Measurements from ENCODE around the gene COX4I1. TPM values are rescaled to one million over a fixed set of nuclear protein-coding genes. Genes with fewer than 3 reads are reported as not detected.

COX4I1 gene
- polyA plus RNA-seq, 1 experiment, result 828 TPM

DNA sequence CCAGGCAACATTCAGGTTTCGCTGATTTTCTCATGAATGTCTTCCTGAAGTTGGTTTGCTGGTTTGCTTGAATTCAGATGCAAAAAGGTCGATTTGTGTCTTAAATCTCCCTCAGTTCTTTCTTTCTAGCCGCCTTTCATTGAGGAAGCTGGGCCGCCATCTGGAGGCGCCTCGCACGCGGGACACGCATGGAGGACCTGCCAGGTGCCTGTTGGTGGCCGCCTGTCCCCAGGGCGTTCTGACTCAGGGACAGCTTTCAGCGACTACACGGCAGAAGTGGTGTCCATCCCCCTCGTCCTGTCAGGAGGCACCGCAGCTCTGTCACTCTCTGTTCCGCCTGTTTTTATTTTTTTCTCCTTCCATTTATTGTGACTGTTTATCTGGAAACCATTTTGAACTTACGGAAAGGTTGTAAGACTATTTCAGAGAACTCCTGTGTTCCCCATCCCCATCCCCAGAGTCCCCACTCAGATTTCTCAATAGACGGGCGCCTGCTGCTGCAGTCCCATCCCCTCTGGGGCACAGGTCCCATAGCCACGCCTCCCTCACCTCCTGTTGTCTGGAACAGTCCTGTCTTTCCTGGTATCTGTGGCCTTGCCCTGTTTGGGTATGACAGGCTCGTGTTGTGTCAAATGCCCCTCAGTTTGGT, 33.2 kb downstream of the COX4I1 start:
- TF ChIP-seq, protein P1, sequence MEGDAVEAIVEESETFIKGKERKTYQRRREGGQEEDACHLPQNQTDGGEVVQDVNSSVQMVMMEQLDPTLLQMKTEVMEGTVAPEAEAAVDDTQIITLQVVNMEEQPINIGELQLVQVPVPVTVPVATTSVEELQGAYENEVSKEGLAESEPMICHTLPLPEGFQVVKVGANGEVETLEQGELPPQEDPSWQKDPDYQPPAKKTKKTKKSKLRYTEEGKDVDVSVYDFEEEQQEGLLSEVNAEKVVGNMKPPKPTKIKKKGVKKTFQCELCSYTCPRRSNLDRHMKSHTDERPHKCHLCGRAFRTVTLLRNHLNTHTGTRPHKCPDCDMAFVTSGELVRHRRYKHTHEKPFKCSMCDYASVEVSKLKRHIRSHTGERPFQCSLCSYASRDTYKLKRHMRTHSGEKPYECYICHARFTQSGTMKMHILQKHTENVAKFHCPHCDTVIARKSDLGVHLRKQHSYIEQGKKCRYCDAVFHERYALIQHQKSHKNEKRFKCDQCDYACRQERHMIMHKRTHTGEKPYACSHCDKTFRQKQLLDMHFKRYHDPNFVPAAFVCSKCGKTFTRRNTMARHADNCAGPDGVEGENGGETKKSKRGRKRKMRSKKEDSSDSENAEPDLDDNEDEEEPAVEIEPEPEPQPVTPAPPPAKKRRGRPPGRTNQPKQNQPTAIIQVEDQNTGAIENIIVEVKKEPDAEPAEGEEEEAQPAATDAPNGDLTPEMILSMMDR (IDR thresholded peaks at IDR 0.05; ENCODE audit: low read depth, low read length), result no peak
- DNase-seq (ENCODE audit: low read depth, low spot score), result no peak
- peaks cover 23% of the 10 kb centered on the region for H3K9me3 ChIP-seq (ENCODE audit: control insufficient read depth, insufficient read depth, low read length)
- no peak overlapping the region for H3K4me3 ChIP-seq (ENCODE audit: low read depth, low read length)
- no peak overlapping the region for H3K27ac ChIP-seq (ENCODE audit: low read depth, low read length)
- H3K27me3 ChIP-seq (ENCODE audit: control insufficient read depth, insufficient read depth, low read length), result peaks cover 40% of the 10 kb centered on the region
- ChIA-PET CTCF (interaction anchor here (0.5 kb wide), 1 partner anchor 208 kb away, joined by 3 read pairs; no protein-coding TSS in a partner anchor), POLR2A (no interaction called here)

DNA sequence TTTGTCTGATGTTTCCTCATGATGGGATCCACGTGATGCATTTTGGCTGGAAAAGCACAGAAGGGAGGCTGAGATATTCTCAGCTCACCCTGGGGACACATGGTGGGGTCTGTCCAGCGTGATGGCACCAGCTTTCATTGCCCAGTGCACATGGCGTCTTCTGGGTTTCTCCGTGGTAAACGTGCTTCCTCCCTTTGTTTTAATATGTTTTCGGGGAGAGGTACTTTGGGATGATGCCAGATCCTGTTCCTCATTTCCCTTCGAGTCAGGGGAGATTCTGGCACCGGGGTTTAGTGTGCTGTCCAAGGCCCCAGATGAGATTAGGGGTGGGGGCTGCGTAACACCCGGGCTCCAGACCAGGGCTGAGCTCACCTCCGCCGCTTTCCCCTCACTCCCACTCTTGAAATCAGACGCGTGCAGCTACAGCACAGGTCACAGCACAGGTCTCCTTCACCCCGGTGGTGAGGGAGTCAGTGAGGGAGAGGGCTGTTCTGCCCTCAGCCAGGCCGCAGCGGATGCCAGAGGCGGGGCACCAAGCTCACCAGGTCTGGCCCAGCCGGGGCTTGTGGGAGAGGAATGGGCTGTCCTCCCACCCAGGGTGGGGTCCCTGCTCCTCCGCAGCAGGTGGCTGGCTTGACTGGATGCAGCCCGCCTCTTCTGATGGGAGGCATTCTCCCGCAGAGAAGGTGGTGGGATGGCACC, 33.9 kb downstream of the COX4I1 start:
- ChIA-PET CTCF (no interaction called here), POLR2A (no interaction called here)
- Histone ChIP-seq H3K27ac (ENCODE audit: low read depth, low read length) (no peak overlapping the region), H3K9me3 (ENCODE audit: control insufficient read depth, insufficient read depth, low read length) (peaks cover 23% of the 10 kb centered on the region), H3K27me3 (ENCODE audit: control insufficient read depth, insufficient read depth, low read length) (peaks cover 37% of the 10 kb centered on the region), H3K4me3 (ENCODE audit: low read depth, low read length) (no peak overlapping the region)
- no peak for DNase-seq (ENCODE audit: low read depth, low spot score)
- TF ChIP-seq, protein P1 (IDR thresholded peaks at IDR 0.05; ENCODE audit: low read depth, low read length), result no peak

DNA sequence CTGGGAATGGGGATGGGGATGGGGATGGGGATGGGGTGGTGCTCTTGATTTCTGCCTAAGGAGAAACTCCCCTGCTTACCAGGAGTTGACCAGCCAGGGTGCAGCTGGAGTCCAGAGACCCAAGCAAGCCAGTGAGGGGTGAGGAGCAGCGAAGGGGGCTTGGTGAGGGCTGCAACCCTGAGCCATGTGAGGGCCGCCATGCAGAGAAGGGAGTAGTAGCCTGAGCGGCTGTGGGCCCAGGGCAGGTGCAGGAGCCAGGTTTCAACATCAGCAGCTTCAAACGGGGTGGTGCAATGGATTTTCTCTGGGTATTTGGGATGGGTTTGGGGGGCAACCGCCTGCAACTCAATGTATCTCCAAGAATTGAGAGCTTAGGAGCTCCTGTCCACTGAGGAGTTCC, 35.2 kb downstream of the COX4I1 start:
- no peak overlapping the region for H3K27ac ChIP-seq (ENCODE audit: low read depth, low read length)
- no peak overlapping the region for H3K4me3 ChIP-seq (ENCODE audit: low read depth, low read length)
- ChIA-PET POLR2A (interaction anchor here (0.6 kb wide), 1 partner anchor 26 kb away, joined by 10 read pairs; no protein-coding TSS in a partner anchor), CTCF (interaction anchor here (0.6 to 1.5 kb wide), 2 partner anchors 9 to 13 kb away, joined by 6 to 7 read pairs; no protein-coding TSS in a partner anchor)
- H3K27me3 ChIP-seq (ENCODE audit: control insufficient read depth, insufficient read depth, low read length), result peaks cover 45% of the 10 kb centered on the region
- peaks cover 23% of the 10 kb centered on the region for H3K9me3 ChIP-seq (ENCODE audit: control insufficient read depth, insufficient read depth, low read length)
- TF ChIP-seq, protein P1 (IDR thresholded peaks at IDR 0.05; ENCODE audit: low read depth, low read length), result no peak
- no peak for DNase-seq (ENCODE audit: low read depth, low spot score)

DNA sequence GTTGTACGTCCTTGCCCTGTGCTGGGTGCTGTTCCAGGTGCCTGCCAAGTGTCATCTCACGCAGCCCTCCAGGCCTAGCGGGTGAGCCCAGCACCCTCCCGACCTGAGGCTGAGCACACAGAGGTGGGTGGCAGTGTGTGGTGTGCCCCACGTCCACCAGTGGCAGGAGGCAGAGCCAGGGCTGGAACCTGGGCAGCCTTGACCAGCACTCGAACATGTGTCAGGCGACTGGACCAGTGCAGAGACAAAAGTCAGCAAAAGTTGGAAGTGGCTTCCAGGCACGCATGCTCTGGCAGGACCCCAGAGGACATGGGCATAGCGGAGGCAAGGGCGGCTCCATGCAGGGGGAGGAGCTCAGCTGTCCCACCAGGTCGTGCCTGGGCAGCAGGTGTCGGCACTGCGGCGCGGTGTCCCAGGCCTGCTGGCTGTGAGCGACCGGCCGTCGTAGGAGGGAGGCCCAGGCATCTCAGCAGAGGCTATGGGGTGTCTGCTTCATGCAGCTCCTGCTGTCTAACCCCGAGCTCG, 35.8 kb downstream of the COX4I1 start:
- DNase-seq (ENCODE audit: low read depth, low spot score), result no peak
- ChIA-PET CTCF (interaction anchor here (1.5 kb wide), 1 partner anchor 14 kb away, joined by 6 read pairs; no protein-coding TSS in a partner anchor), POLR2A (interaction anchor here (0.6 kb wide), 1 partner anchor 27 kb away, joined by 10 read pairs; no protein-coding TSS in a partner anchor)
- Histone ChIP-seq H3K4me3 (ENCODE audit: low read depth, low read length) (no peak overlapping the region), H3K9me3 (ENCODE audit: control insufficient read depth, insufficient read depth, low read length) (peaks cover 23% of the 10 kb centered on the region), H3K27ac (ENCODE audit: low read depth, low read length) (no peak overlapping the region), H3K27me3 (ENCODE audit: control insufficient read depth, insufficient read depth, low read length) (peaks cover 46% of the 10 kb centered on the region)
- TF ChIP-seq, protein P1 (IDR thresholded peaks at IDR 0.05; ENCODE audit: low read depth, low read length), result no peak
